Left cardiac atrium (tissue), 4 donors: ENCODE measurements around the gene TBPL1. TPM values are rescaled to one million over a fixed set of nuclear protein-coding genes. Genes with fewer than 3 reads are reported as not detected.
A peak's percentile ranks its signal among the peaks of the same experiment; 100 is the strongest.

Experiments used
- ATAC-seq, 2 donors: fragments of 200-7000 bp; cut with Tn5 transposase; one replicate each; pipeline ENCODE4 v1.9.1; 2020; ENCODE audit warnings: mild to moderate bottlenecking in 2 of 2, moderate library complexity in 2 of 2
- DNase-seq: peaks from one replicate; pipeline ENCODE4 v3.0.0-alpha.2; 2020
- intact Hi-C, 2 donors: fragments of 100-400 bp; cut with DNase I; formaldehyde crosslinking; loops; one replicate each; pipeline versions ENCODE4 v1.14.1 to v1.15.1; 2022 to 2023
- total RNA-seq, 2 donors: library from RNA; stranded (reverse); fragmentation: NEBNext Ultra II Directional; extraction: Animal tissue kit (Norgen Biotek cat#: 25700); gene quantifications; one replicate each; pipeline ENCODE4 v1.2.1, GENCODE V29; 2021
- donor health status: DM: no; HTN: yes; CAD: no.
- donor health status: DM: no; HTN: yes; CAD: no; lungs with severe emphysema.
- donor health status: DM: yes; HTN: yes; CAD: no.
- donor health status: Dilated cardiomyopathy.

TBPL1 gene
- total RNA-seq, 2 donors from 2014 or later: 17.8 to 22.8 TPM

- intact Hi-C loops: no loop called here
- ATAC-seq (no peak), DNase-seq (no peak)
Observed at GRCh38 chr6:133995296-133995695, 42.3 kb downstream of the TBPL1 start.

DNA sequence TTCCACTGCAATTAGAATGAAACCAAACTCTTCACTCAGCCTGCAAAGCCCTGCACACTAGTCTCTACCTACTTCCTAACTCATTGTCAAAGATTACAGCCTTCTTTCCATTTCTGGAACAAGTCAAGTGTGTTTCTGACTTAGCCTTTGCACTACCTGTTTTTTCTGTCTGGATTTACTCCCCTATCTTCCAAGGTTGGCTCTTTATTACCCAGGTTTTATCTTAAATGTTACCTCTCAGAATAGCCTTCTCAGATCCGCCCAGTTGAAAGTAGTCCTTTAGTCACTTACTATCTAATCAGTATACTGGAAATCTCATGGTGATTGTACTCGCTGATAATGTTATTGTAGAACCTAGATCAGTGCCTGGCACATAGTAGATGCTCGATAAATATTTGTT lies 42.7 kb downstream of the TBPL1 start:
- DNase-seq (no peak), ATAC-seq (no peak)
- intact Hi-C loops: no loop called here

- ATAC-seq (no peak), DNase-seq (no peak)
- intact Hi-C loops: no loop called here
Observed at GRCh38 chr6:133997267-133997666, 44.2 kb downstream of the TBPL1 start.

GRCh38 chr6:133999305-133999704 lies 46.3 kb downstream of the TBPL1 start:
- intact Hi-C loops: no loop called here
- no peak for DNase-seq
- ATAC-seq: no peak

- no peak for DNase-seq
- intact Hi-C loops: no loop called here
- no peak for ATAC-seq
Observed at GRCh38 chr6:134000443-134000842, 47.4 kb downstream of the TBPL1 start.

DNA sequence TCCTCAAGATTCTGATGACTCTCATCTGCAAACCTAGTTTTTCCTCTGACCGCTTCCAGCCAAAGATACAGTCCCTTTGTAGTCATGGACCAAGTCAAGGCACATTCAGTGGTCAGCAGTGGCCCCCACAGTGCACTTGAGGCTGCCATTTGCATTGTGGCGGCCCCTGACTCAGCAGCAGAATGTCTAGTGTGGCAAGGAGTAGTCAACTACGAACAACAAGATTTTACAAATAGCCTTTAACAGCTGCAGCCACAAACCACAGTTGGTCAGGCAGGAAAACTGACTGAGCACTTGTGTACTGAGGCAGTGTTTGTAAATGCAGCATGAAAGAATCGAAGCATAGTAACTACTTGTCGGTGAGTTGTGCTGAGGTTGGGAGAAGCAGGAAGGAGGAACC lies 49.8 kb downstream of the TBPL1 start:
- ATAC-seq: no peak
- no peak for DNase-seq
- intact Hi-C loops: no loop called here

GRCh38 chr6:134003542-134003951 lies 50.5 kb downstream of the TBPL1 start:
- no peak for DNase-seq

GRCh38 chr6:134004714-134005113 lies 51.7 kb downstream of the TBPL1 start:
- DNase-seq (no peak), ATAC-seq (no peak)
- intact Hi-C loops: no loop called here

More at GRCh38 chr6:134003542-134003951, 50.5 kb downstream of the TBPL1 start:
- no peak for ATAC-seq
- intact Hi-C loops: no loop called here

- intact Hi-C loops: no loop called here
Observed at GRCh38 chr6:134005800-134006199, 52.8 kb downstream of the TBPL1 start.

DNA sequence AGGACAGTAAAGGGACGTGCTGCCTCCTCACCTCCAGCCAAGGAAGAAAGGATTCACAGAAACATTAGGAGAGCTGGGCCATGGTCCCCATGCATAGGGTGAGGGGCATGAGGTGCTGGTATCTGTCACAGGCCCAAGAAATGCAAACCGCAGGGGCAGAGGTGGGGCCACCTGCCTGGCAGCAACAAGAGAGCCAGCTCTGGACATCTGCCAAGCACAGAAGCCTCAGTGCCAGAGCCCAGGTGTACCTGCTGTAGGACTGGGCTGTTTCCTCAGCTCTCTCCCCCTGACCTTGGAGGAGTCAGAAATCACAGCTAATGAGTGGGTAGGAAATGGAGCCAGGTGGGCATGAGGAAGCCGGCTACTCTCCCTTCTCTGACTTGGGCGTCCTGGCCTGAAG lies 54.1 kb downstream of the TBPL1 start:
- DNase-seq (no peak), ATAC-seq (no peak)
- intact Hi-C loops: no loop called here

More at GRCh38 chr6:134005800-134006199, 52.8 kb downstream of the TBPL1 start:
- ATAC-seq (no peak), DNase-seq (no peak)

DNA sequence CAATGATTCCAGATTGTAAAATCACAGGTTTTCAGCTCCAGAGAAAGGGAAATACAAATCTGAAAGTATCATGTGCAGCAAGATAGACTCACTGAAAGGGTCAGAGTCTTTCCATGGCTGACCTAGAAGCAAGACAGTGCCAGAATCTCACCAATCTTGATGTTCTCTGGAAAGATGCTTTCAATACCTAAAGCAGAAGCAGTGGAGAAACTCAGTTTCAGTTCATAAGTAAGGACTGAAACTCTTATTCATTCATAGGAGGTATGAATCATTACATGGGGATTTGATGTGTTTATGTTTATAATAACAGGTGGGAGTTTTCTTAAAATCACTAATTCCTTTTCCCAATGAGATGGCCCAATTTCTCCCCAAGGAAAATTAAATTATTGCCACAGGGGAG lies 56.9 kb downstream of the TBPL1 start:
- DNase-seq: no peak
- intact Hi-C loops: no loop called here
- no peak for ATAC-seq

- no peak for DNase-seq
- intact Hi-C loops: no loop called here
Observed at GRCh38 chr6:134010400-134010799, 57.4 kb downstream of the TBPL1 start.

DNA sequence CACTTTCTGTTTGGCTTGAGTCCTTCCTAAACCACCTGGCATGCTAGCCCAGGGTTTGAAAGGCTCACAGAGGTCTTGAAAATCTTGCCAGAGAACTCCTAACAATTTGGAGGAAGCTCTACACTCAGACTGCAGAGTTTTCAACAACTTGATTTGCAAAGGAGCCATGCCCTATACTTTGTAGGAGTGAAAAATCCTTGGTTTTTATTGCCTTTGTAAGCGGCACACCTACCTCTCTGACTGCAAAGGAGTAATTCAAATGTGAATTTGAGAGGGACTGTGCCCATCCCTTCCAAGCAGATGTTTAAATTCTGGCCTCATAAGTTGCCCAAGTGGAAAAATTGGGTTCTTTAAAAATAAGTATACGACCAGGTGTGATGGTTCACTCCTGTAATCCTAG lies 58.0 kb downstream of the TBPL1 start:
- no peak for ATAC-seq
- DNase-seq: no peak
- intact Hi-C loops: no loop called here

More at GRCh38 chr6:134010400-134010799, 57.4 kb downstream of the TBPL1 start:
- ATAC-seq: no peak

- DNase-seq (no peak), ATAC-seq (no peak)
- intact Hi-C loops: no loop called here
Observed at GRCh38 chr6:134014588-134015137, 61.6 kb downstream of the TBPL1 start.

- no peak for DNase-seq
- intact Hi-C loops: no loop called here
- no peak for ATAC-seq
Observed at GRCh38 chr6:134015719-134016557, 62.9 kb downstream of the TBPL1 start.

- intact Hi-C loops: no loop called here
- DNase-seq (no peak), ATAC-seq (no peak)
Observed at GRCh38 chr6:134016558-134016814, 63.5 kb downstream of the TBPL1 start.

DNA sequence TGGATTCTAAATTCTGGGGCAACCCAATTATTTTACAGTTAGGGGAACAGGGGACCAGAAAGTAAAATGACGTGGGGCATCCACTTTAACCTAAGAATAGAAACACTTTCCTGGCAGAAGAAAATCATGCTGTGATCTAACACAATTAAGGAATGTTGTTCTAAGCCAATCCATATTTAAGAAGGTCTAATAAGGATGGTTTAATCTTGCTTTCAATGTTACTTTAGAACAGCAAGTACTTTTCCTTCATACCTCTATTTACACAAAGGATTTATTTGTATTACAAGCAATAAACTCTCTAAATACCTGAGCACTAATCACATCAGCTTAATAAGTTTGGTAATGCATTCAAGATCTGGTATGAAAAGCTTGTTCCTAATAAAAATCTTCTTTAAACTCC lies 67.0 kb downstream of the TBPL1 start:
- no peak for DNase-seq
- intact Hi-C loops: no loop called here
- no peak for ATAC-seq

- DNase-seq (no peak), ATAC-seq (peak in 1 of 2 donors; percentile 45)
- intact Hi-C loops: no loop called here
Observed at GRCh38 chr6:134020543-134020942, 67.5 kb downstream of the TBPL1 start.

GRCh38 chr6:134020968-134021367 lies 67.9 kb downstream of the TBPL1 start:
- no peak for DNase-seq
- intact Hi-C loops: no loop called here
- ATAC-seq: no peak

GRCh38 chr6:134021396-134022122 lies 68.5 kb downstream of the TBPL1 start:
- ATAC-seq: no peak
- no peak for DNase-seq
- intact Hi-C loops: no loop called here

DNA sequence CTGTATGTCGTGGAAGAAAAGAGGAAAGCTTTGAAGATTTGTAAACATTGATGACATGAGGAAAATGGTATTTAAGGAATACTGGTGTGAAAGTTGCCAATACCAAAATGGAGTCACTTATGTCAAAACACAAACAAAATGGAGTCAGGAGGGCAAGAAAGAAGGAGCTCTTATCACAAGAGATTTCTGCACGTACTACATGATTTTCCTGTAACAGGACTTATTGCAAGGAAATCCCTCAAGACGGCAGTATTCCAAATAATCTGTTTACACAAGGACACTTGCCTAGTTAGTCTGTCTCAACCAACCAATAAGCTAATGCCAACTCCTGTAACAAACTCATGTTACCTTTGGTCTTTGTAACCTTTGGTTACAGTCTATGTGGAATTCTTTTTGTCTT lies 69.6 kb downstream of the TBPL1 start:
- ATAC-seq (no peak), DNase-seq (no peak)
- intact Hi-C loops: no loop called here
